Activated CD4-positive, alpha-beta T cell treated with anti-CD3 and anti-CD28 coated beads, Interleukin-2, amount 10 ng/mL, durations not matched to agents 7 days and 5 days (primary cell): Measurements from ENCODE around the gene MAP3K14. TPM values are rescaled to one million over a fixed set of nuclear protein-coding genes. Genes with fewer than 3 reads are reported as not detected.

Source experiments
- CTCF ChIA-PET: fragments of 350-600 bp; sonication (Branson Sonifier 250); formaldehyde crosslinking; loops from one replicate; lab custom pipeline; 2021; ENCODE audit warnings: antibody characterized with exemption; lab: Charles Lee
- POLR2A ChIA-PET: fragments of 350-600 bp; sonication (Branson Sonifier 250); formaldehyde crosslinking; loops from one replicate; lab custom pipeline; 2021; ENCODE audit warnings: antibody characterized with exemption; lab: Charles Lee
- DNase-seq: peaks from one replicate; pipeline ENCODE4 v3.0.0-alpha.2; 2020
- H3K27ac Mint-ChIP-seq: one replicate; pipeline ENCODE4 v1.8.0; 2021; ENCODE audit warnings: mild to moderate bottlenecking, moderate library complexity, mixed read lengths
- H3K27me3 Mint-ChIP-seq: one replicate; pipeline ENCODE4 v1.8.0; 2021; ENCODE audit warnings: mixed read lengths
- H3K36me3 Mint-ChIP-seq: one replicate; pipeline ENCODE4 v1.8.0; 2021; ENCODE audit warnings: low read depth, mixed read lengths
- H3K4me1 Mint-ChIP-seq: one replicate; pipeline ENCODE4 v1.8.0; 2021; ENCODE audit warnings: mixed read lengths
- H3K4me3 Mint-ChIP-seq: one replicate; pipeline ENCODE4 v1.8.0; 2021; ENCODE audit warnings: mild to moderate bottlenecking, moderate library complexity, mixed read lengths
- H3K9me3 Mint-ChIP-seq: one replicate; pipeline ENCODE4 v1.8.0; 2021; ENCODE audit warnings: mixed read lengths
- total RNA-seq, 2 experiments: library from RNA; stranded (reverse); gene quantifications; one replicate each; pipeline ENCODE4 v1.2.3, GENCODE V29; 2021

MAP3K14 gene
- total RNA-seq, 2 experiments from 2014 or later = 25.8 to 26.0 TPM

GRCh38 chr17:45320931-45321461 lies 4.2 kb upstream of the MAP3K14 start:
- no peak overlapping the region for H3K4me3 Mint-ChIP-seq
- H3K4me1 Mint-ChIP-seq = peaks cover 47% of the 10 kb centered on the region
- H3K27ac Mint-ChIP-seq = peak overlapping the region; percentile 54
- ChIA-PET POLR2A (no interaction called here), CTCF (interaction anchor here (1.0 to 1.1 kb wide), 3 partner anchors 9 to 37 kb away, joined by 3 to 4 read pairs (median 4); no protein-coding TSS in a partner anchor)
- no peaks in the 10 kb centered on the region for H3K27me3 Mint-ChIP-seq
- H3K9me3 Mint-ChIP-seq = no peaks in the 10 kb centered on the region
- peaks cover 1% of the 10 kb centered on the region for H3K36me3 Mint-ChIP-seq
- DNase-seq = no peak

GRCh38 chr17:45320349-45320930 lies 3.6 kb upstream of the MAP3K14 start:
- no peaks in the 10 kb centered on the region for H3K9me3 Mint-ChIP-seq
- ChIA-PET CTCF (interaction anchor here (1.0 to 1.6 kb wide), 6 partner anchors 8 to 38 kb away, joined by 3 to 7 read pairs (median 4); no protein-coding TSS in a partner anchor), POLR2A (no interaction called here)
- H3K36me3 Mint-ChIP-seq = peaks cover 7% of the 10 kb centered on the region
- H3K27me3 Mint-ChIP-seq = no peaks in the 10 kb centered on the region
- DNase-seq = peak; percentile 45
- peaks cover 49% of the 10 kb centered on the region for H3K4me1 Mint-ChIP-seq
- peak overlapping the region; percentile 54 for H3K27ac Mint-ChIP-seq
- H3K4me3 Mint-ChIP-seq = peak overlapping the region; percentile 11

- CTCF ChIA-PET = interaction anchor here (1.2 to 1.6 kb wide), 4 partner anchors 8 to 17 kb away, joined by 4 to 7 read pairs (median 5); no protein-coding TSS in a partner anchor
- POLR2A ChIA-PET = interaction anchor here (0.7 kb wide), 1 partner anchor 42 kb away, joined by 3 read pairs; no protein-coding TSS in a partner anchor
- peaks cover 16% of the 10 kb centered on the region for H3K36me3 Mint-ChIP-seq
- no peak for DNase-seq
- peaks cover 56% of the 10 kb centered on the region for H3K4me1 Mint-ChIP-seq
- H3K9me3 Mint-ChIP-seq = no peaks in the 10 kb centered on the region
- peak overlapping the region; percentile 22 for H3K27ac Mint-ChIP-seq
- H3K27me3 Mint-ChIP-seq = no peaks in the 10 kb centered on the region
- H3K4me3 Mint-ChIP-seq = no peak overlapping the region
Measured at GRCh38 chr17:45319239-45319703, 2.5 kb upstream of the MAP3K14 start.

- ChIA-PET POLR2A (interaction anchor here (0.7 kb wide), 1 partner anchor 42 kb away, joined by 3 read pairs; no protein-coding TSS in a partner anchor), CTCF (interaction anchor here (1.2 to 2.5 kb wide), 7 partner anchors 10 to 85 kb away, joined by 3 to 9 read pairs (median 5); no protein-coding TSS in a partner anchor)
- no peak for DNase-seq
- Mint-ChIP-seq H3K4me3 (no peak overlapping the region), H3K27ac (peak overlapping the region; percentile 55), H3K9me3 (no peaks in the 10 kb centered on the region), H3K4me1 (peaks cover 62% of the 10 kb centered on the region), H3K36me3 (peaks cover 22% of the 10 kb centered on the region), H3K27me3 (no peaks in the 10 kb centered on the region)
Measured at GRCh38 chr17:45318561-45319230, 1.9 kb upstream of the MAP3K14 start.

GRCh38 chr17:45317111-45317928 lies 500 bp upstream of the MAP3K14 start:
- ChIA-PET CTCF (interaction anchor here (0.6 to 2.7 kb wide), 21 partner anchors 9 to 815 kb away, joined by 3 to 13 read pairs (median 4); no protein-coding TSS in a partner anchor), POLR2A (interaction anchor here (0.6 to 1.2 kb wide), 3 partner anchors 82 to 1144 kb away, joined by 3 to 8 read pairs (median 4); no protein-coding TSS in a partner anchor)
- Mint-ChIP-seq H3K36me3 (peaks cover 27% of the 10 kb centered on the region), H3K9me3 (no peaks in the 10 kb centered on the region), H3K27ac (peak overlapping the region; percentile 90), H3K4me3 (peak overlapping the region; percentile 81), H3K4me1 (peaks cover 73% of the 10 kb centered on the region), H3K27me3 (no peaks in the 10 kb centered on the region)
- peak; percentile 100 for DNase-seq

- Mint-ChIP-seq H3K27ac (peak overlapping the region; percentile 98), H3K27me3 (no peaks in the 10 kb centered on the region), H3K4me1 (peaks cover 74% of the 10 kb centered on the region), H3K36me3 (peaks cover 39% of the 10 kb centered on the region), H3K9me3 (no peaks in the 10 kb centered on the region), H3K4me3 (peak overlapping the region; percentile 84)
- DNase-seq = no peak
- POLR2A ChIA-PET = interaction anchor here (0.9 kb wide), 1 partner anchor 90 kb away, joined by 4 read pairs; no protein-coding TSS in a partner anchor
- CTCF ChIA-PET = interaction anchor here (0.5 to 2.7 kb wide), 8 partner anchors 8 to 181 kb away, joined by 3 to 13 read pairs (median 4); partner anchors contain the start of gene ACBD4
Measured at GRCh38 chr17:45315648-45316433, 979 bp downstream of the MAP3K14 start.

- H3K27me3 Mint-ChIP-seq = no peaks in the 10 kb centered on the region
- peak overlapping the region; percentile 98 for H3K27ac Mint-ChIP-seq
- H3K4me3 Mint-ChIP-seq = peak overlapping the region; percentile 84
- H3K4me1 Mint-ChIP-seq = peaks cover 74% of the 10 kb centered on the region
- H3K9me3 Mint-ChIP-seq = no peaks in the 10 kb centered on the region
- ChIA-PET CTCF (interaction anchor here (0.5 to 2.7 kb wide), 5 partner anchors 11 to 100 kb away, joined by 3 to 13 read pairs (median 4); no protein-coding TSS in a partner anchor), POLR2A (interaction anchor here (0.6 kb wide), 1 partner anchor 66 kb away, joined by 4 read pairs; no protein-coding TSS in a partner anchor)
- peaks cover 47% of the 10 kb centered on the region for H3K36me3 Mint-ChIP-seq
- DNase-seq = no peak
Measured at GRCh38 chr17:45314741-45315647, 1.8 kb downstream of the MAP3K14 start.

- DNase-seq = no peak
- Mint-ChIP-seq H3K36me3 (peaks cover 53% of the 10 kb centered on the region), H3K4me3 (peak overlapping the region; percentile 84), H3K4me1 (peaks cover 72% of the 10 kb centered on the region), H3K27ac (peak overlapping the region; percentile 98), H3K27me3 (no peaks in the 10 kb centered on the region), H3K9me3 (no peaks in the 10 kb centered on the region)
- ChIA-PET POLR2A (interaction anchor here (0.6 kb wide), 1 partner anchor 66 kb away, joined by 4 read pairs; no protein-coding TSS in a partner anchor), CTCF (interaction anchor here (0.8 to 1.5 kb wide), 3 partner anchors 17 to 67 kb away, joined by 3 to 4 read pairs (median 3); no protein-coding TSS in a partner anchor)
Measured at GRCh38 chr17:45313996-45314740, 2.7 kb downstream of the MAP3K14 start.

GRCh38 chr17:45313421-45313771 lies 3.4 kb downstream of the MAP3K14 start:
- POLR2A ChIA-PET = interaction anchor here (0.7 kb wide), 1 partner anchor 292 kb away, joined by 3 read pairs; no protein-coding TSS in a partner anchor
- CTCF ChIA-PET = interaction anchor here (0.8 to 2.3 kb wide), 2 partner anchors 48 to 87 kb away, joined by 3 to 7 read pairs; no protein-coding TSS in a partner anchor
- Mint-ChIP-seq H3K36me3 (peaks cover 58% of the 10 kb centered on the region), H3K27ac (peak overlapping the region; percentile 98), H3K4me3 (peak overlapping the region; percentile 84), H3K4me1 (peaks cover 69% of the 10 kb centered on the region), H3K27me3 (no peaks in the 10 kb centered on the region), H3K9me3 (no peaks in the 10 kb centered on the region)
- no peak for DNase-seq
